Spleen (tissue), 7 donors: ENCODE results near the gene KLK7.

Experiments
- POLR2A ChIP-seq, 3 donors: fragments of 450-650 bp; IDR thresholded peaks; one replicate each; pipeline ENCODE4 v1.5.1; 2017; ENCODE audit warnings: antibody characterized with exemption in 3 of 3, mild to moderate bottlenecking in 1 of 3
- POLR2AphosphoS5 ChIP-seq, 3 donors: sonication (generic); formaldehyde crosslinking; IDR thresholded peaks; one replicate each; pipeline ENCODE4 v1.5.1; 2017; ENCODE audit warnings: antibody characterized with exemption in 3 of 3
- TF ChIP-seq, protein P1 (sequence below), 11 experiments: fragments of 200-600 bp in 7 of 11; fragments of 450-650 bp in 4 of 11; sonication (generic) in 4 of 11; IDR thresholded peaks in 8 of 11; conservative IDR thresholded peaks in 3 of 11; 1 replicate in 7 of 11; 2 replicates in 4 of 11; pipeline versions ENCODE4 v1.4.0 to v1.8.0; 2016 to 2021; ENCODE audit warnings: antibody characterized with exemption in 11 of 11, inconsistent platforms in 4 of 11, mild to moderate bottlenecking in 1 of 11
- donor health status: DM: no; HTN: no; CAD: no; lungs with moderate emphysema.
- donor health status: DM: no; HTN: no; CAD: no.
- donor health status: DM: no; HTN: no; CAD: no.

DNA sequence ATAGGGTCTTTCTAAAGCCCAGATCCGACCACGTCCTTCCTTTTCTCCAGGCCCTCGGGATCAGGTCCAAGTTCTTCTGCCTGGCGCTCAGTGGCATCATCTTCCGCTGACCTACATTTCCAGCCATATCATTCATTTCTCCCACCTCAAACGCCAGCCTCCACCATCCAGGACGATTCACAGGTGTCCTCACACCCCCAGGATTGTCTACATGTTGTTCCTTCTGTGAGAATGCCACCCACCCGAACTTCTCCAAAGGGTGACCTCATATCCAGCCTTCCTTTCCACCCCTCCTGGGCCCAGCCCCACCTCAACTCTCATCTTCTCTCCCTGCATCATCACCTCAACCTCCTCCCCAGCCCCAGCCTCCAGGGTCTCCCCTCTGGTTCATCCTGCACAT, 26.1 kb downstream of the KLK7 start:
- TF ChIP-seq, protein P1, sequence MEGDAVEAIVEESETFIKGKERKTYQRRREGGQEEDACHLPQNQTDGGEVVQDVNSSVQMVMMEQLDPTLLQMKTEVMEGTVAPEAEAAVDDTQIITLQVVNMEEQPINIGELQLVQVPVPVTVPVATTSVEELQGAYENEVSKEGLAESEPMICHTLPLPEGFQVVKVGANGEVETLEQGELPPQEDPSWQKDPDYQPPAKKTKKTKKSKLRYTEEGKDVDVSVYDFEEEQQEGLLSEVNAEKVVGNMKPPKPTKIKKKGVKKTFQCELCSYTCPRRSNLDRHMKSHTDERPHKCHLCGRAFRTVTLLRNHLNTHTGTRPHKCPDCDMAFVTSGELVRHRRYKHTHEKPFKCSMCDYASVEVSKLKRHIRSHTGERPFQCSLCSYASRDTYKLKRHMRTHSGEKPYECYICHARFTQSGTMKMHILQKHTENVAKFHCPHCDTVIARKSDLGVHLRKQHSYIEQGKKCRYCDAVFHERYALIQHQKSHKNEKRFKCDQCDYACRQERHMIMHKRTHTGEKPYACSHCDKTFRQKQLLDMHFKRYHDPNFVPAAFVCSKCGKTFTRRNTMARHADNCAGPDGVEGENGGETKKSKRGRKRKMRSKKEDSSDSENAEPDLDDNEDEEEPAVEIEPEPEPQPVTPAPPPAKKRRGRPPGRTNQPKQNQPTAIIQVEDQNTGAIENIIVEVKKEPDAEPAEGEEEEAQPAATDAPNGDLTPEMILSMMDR (IDR thresholded peaks at IDR 0.05 in 8 of 11, conservative IDR thresholded peaks at IDR 0.05 in 3 of 11), result no peak
- no peak for TF ChIP-seq POLR2A (IDR thresholded peaks at IDR 0.05)
- no peak for TF ChIP-seq POLR2AphosphoS5 (IDR thresholded peaks at IDR 0.05)
